ENCODE measurements around the gene IL1RL1.

Gene IL1RL1

GRCh38 chr2:102337012-102337411, 25.6 kb downstream of the IL1RL1 start:
- DNase-seq: no peak

DNA sequence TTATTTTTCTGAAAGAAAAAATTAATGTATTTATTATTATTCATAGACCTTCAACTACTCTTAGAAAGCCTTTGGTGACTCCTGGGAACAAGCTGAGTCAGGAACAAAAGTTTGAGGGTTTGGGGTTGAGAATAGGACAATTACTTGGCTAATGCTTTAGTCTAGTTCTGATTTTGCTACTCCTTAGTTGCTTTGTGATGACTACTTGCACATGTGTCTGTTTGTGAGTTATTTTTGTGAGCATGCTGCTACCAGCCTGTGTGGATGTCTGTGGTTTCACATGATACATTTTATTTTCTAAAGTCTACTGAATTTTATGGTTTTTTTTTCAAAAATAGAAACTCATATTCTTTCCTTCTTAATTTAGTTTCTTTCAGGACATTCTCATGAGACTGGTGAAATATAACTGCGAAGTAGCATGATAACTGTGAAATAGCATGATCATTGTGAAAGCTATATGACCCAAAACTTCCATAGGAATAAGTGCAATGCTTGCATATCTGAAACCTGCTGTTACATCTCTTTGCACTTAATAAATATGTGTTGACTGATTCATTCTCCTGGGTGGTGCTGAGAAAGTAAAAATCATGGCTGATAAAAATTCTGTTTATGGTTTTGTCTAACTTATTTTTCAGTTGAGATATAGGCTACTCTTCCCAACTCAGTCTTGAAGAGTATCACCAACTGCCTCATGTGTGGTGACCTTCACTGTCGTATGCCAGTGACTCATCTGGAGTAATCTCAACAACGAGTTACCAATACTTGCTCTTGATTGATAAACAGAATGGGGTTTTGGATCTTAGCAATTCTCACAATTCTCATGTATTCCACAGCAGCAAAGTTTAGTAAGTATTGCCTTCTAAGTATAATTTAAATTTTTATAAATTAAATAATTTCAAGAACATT, 26.4 kb downstream of the IL1RL1 start:
- DNase-seq: no peak

DNA sequence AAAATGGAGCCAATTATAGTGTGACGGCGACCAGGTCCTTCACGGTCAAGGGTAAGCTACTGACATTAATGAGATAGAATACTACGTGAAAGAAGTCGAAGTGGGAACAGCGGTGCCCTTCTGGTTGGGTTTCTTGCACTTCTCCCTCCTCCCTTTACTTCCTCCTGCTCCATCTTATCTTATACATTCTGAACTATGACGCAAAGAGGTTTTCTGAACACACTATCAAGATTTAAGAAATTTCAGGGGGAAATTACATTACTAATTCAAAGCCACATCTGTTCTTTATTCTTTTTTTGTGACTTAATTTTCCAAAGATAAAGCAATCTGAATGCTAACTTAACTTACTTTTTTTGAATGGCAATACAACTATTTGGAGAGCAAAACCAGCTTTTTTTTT, 29.4 kb downstream of the IL1RL1 start:
- no peak for DNase-seq

- DNase-seq: no peak
Measured at GRCh38 chr2:102342888-102343287, 31.5 kb downstream of the IL1RL1 start.

- DNase-seq: no peak
Measured at GRCh38 chr2:102344397-102344796, 33.0 kb downstream of the IL1RL1 start.

GRCh38 chr2:102345329-102345920, 34.1 kb downstream of the IL1RL1 start:
- DNase-seq: no peak

DNA sequence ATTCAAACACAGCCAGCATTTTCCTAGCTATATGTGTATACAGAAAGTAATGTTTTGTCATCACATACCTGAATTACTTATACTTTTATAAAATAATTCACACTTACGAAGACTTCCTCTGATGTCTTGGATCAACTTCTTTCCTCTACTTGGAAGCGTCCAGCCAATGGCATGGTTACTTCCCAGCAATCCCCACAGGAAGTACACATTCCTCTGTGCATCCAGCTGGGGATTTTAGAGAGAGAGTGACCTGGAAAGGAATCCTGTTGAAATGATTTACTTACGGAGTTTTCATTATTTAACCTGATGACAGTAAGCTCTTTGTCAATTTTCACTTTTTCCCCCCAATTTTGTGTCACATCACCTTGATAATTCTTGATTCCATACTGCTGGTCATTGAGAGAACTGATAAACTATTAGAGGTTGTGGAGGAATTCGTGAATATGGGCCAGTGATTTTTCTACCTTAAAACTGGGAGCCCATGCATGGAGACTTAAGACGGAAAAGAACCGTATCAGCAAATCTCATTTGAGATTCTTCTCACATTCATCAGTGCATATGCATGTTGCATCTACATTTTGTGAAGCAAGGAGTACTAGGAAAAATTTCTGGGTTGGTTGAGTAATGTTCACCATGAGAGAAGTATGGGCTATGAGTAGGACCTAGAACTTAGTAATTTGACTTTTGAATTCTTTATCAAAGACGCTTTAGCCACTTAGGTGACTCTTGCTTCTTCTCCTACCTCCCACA, 35.2 kb downstream of the IL1RL1 start:
- DNase-seq: no peak

- DNase-seq: no peak
Measured at GRCh38 chr2:102350137-102350793, 38.9 kb downstream of the IL1RL1 start.

DNA sequence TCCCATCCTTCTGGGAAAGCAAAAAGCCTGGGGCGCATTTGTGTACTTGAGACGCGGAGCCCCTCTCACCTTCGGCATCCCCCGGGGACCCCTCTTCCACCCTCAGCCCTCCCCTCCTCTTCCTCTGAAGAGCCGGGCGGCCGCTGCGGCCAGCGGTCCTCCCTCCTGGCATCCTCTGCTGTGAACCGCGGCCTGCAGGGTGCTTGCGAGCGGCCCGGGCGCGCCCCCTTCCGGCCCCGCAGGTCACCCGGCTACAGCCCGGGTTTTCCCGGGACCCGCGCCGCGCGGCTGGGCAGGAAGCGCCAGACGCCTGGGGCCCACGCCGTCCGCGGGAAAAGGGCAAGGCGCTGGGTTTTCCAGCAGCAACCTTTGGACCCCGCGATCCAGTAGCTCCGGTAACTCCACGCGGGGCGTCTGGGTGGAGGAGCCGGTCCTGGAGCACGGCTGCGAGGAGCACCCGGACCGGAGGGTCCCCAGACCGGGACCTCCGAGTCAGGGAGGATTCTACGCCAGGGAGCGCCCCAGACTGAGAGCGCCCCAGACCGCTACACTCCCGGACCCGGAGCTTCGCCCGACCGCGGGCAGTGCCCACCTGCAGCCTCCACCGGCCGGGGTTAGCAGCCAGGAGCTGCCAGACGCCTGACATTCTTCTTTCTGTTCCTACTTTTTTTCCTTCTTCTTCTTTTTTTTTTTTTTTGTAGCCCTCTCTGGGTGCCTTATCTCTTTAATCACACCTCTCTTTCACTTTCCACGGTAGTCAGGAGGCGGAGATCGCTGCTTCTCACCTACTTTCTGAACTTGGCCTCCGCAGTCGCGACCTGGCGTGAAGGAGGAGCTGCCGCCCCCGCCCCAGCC, 44.4 kb downstream of the IL1RL1 start, which contains the start of gene IL18R1:
TSS of gene IL18R1 (plus strand) at position 271 of the 855 bp plus-strand sequence. CDS start 6,865 bp downstream, outside the sequence.
- DNase-seq: peak; percentile 84 to 88

DNA sequence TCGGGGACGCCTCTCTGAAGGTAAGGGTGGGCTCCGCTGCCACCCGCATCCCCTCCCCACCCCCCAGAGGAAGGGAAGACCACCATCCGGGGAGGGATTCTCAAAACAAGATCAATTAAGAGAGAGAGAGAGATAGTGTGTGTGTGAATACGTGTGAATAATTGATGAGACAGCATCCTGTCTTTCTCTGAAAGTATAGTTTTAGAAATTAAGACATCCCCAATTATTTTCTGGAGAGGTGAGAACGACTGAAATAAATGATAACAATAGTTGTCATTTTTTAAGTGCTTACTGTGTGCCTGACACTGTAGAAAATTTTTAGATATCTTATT, 45.0 kb downstream of the IL1RL1 start:
- DNase-seq: no peak

GRCh38 chr2:102356741-102357140, 45.4 kb downstream of the IL1RL1 start:
- DNase-seq: no peak

- no peak for DNase-seq
Measured at GRCh38 chr2:102357937-102358336, 46.6 kb downstream of the IL1RL1 start.

GRCh38 chr2:102358496-102358895, 47.1 kb downstream of the IL1RL1 start:
- DNase-seq: no peak

DNA sequence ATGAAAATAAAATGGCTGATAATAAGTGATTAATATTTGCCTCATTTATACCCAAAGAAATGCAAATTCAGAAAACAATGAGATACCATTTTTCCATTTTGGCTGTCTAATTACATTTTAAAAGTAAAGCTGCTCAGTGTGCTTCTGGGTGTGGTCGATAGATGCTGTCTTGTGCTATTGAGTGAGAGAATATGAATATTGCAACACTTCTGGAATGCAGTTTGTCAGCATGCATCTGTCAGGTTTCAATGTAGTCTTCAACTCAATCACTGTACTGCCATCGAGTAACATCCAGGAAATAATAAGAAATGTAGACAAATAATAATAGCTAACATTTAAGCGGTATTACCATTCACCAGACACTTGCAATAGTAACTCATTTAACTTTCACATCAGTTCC, 48.2 kb downstream of the IL1RL1 start:
- no peak for DNase-seq

- DNase-seq: no peak
Measured at GRCh38 chr2:102361632-102362241, 50.4 kb downstream of the IL1RL1 start.

GRCh38 chr2:102365763-102366162, 54.4 kb downstream of the IL1RL1 start:
- no peak for DNase-seq

DNA sequence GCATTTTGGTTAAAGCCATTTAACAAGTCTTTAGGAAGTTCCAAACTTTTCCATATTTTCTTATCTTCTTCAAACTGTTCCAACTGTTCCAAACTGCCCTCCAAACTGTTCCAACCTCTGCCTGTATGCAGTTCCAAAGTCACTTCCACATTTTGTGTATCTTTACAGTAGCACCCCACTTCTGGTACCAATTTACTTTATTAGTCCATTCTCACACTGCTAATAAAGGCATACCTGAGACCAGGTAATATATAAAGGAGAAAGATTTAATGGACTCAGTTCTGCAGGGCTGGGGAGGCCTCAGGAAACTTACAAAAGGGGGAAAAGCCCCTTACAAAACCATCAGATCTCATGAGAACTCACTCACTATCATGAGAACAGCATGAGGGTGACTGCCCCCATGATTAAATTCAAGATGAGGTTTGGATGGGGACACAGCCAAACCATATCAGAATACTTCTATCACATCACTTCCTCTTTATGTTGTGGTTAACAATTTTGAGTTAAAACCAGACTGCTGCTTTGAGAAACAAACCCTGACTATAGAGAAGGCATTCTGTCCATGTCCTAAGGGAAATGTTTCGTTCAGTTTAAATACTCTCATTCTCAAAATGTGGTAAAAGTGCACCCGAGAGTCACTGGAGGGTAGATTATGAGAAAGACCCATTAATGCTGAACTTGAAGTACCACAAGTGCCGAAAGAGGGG, 55.2 kb downstream of the IL1RL1 start:
- DNase-seq: no peak

DNA sequence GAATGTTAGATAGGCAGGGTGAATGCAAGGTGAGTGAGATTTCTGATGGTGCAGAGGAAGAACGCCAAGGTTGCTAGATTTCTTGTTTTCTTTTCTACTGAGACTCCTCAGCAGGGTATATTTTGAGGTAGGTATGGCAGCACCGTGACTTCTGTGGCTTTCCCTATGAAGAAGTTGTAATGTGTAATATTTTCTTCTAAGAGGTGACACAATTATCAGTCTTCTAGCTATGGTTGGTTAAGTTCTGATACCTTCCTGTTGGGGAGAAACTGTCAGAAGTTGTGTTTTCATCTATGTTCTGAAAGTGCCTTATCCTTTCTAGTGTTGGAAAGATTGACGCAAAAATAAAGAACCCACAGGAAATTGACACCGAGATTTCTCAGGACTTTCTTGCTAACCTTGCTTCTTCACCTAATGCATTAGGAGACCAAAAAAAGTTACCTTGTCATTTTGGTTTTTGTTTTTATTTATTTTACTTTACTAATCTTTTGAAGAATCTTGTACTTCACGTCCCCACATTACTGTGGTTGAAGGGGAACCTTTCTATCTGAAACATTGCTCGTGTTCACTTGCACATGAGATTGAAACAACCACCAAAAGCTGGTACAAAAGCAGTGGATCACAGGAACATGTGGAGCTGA, 56.1 kb downstream of the IL1RL1 start:
- DNase-seq: no peak

- DNase-seq: no peak
Measured at GRCh38 chr2:102368461-102369109, 57.2 kb downstream of the IL1RL1 start.

DNA sequence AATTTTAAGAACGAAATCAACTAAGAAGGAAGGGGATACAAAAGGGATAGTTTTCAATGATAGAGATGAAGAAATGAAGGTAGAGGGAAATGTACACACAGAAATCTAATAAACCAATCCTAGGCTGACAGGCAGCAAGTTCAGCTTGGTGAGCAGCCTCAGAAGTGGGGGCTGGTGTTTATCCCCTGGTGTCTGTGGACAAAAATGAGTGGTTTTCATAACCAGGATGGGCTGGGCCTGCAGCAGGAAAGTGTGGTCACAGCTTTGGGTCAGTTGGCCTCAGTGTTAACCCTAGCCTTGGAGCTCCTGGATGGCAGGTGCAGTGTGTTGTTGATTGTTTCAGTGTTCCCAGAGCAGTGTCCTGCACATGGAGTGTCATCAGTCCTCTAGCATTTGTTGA, 58.5 kb downstream of the IL1RL1 start:
- DNase-seq: no peak

All from activated T-cell treated with anti-CD3 and anti-CD28 coated beads, Interleukin-2, amount 50 U/mL, for 48 hours (primary cell).